GM13976 (cell line): ENCODE results near the gene CYB5R4.
A peak's percentile ranks its signal among the peaks of the same experiment; 100 is the strongest.

Experiments
- DNase-seq: peaks from one replicate; pipeline ENCODE4 v3.0.0; 2012; ENCODE audit warnings: low spot score
- in situ Hi-C: fragments of 300-500 bp; cut with MboI; formaldehyde crosslinking; loops from one replicate; pipeline ENCODE4 v1.12.0; 2022; ENCODE audit warnings: low sequenced_read_pairs, mixed read lengths, inconsistent platforms; ENCODE audit not compliant: unreplicated experiment
- TF ChIP-seq, protein P1 (sequence below): IDR thresholded peaks from 2 replicates; pipeline ENCODE4 v1.5.1; 2012; ENCODE audit warnings: borderline replicate concordance, mild to moderate bottlenecking; ENCODE audit not compliant: insufficient read depth; ENCODE audit errors: extremely low read depth, missing control alignments, control extremely low read depth

Gene CYB5R4

DNA sequence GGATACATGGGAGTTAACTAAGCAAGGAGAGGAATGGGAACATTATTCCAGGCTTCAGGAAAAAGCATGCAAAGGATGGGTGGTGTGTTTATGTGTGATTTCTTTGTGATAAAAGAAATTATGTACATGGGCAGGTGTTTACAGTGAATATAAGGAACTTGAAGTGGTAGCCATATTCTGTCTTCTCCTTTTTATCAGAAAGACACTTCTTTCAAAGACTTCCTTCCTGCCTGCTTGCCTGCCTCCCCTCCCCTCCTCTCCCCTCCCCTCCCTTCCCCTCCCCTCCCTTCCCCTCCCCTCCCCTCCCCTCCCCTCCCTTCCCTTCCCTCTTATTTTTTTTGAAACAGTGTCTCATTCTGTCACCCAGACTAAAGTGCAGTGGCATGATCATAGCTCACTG lies 14.4 kb downstream of the CYB5R4 start:
- DNase-seq, result no peak
- in situ Hi-C loops, result no loop called here
- TF ChIP-seq, protein P1, sequence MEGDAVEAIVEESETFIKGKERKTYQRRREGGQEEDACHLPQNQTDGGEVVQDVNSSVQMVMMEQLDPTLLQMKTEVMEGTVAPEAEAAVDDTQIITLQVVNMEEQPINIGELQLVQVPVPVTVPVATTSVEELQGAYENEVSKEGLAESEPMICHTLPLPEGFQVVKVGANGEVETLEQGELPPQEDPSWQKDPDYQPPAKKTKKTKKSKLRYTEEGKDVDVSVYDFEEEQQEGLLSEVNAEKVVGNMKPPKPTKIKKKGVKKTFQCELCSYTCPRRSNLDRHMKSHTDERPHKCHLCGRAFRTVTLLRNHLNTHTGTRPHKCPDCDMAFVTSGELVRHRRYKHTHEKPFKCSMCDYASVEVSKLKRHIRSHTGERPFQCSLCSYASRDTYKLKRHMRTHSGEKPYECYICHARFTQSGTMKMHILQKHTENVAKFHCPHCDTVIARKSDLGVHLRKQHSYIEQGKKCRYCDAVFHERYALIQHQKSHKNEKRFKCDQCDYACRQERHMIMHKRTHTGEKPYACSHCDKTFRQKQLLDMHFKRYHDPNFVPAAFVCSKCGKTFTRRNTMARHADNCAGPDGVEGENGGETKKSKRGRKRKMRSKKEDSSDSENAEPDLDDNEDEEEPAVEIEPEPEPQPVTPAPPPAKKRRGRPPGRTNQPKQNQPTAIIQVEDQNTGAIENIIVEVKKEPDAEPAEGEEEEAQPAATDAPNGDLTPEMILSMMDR, result no peak

DNA sequence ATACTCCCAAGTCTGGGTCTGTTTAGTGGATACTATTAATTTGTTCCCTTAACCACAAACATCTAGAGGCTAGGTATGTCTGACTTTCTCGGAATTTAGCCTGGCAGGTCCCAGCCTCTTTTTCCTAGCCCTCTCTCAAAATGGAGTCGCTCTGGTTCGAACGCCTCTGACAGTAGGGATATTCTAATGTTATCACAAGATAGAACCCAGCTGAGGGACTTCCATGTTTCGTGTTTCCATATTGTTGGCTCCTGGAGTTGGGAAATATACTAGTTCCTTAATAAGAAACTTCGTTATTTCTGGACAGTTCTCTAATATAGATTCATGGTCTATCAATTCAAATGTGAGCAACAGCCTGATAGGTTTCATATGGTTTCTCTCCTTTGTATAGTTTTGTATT lies 16.4 kb downstream of the CYB5R4 start:
- in situ Hi-C loops, result loop anchor here (5.0 kb wide), 1 partner anchor 346 kb away; no protein-coding TSS in a partner anchor
- DNase-seq, result no peak
- TF ChIP-seq, protein P1, result no peak

DNA sequence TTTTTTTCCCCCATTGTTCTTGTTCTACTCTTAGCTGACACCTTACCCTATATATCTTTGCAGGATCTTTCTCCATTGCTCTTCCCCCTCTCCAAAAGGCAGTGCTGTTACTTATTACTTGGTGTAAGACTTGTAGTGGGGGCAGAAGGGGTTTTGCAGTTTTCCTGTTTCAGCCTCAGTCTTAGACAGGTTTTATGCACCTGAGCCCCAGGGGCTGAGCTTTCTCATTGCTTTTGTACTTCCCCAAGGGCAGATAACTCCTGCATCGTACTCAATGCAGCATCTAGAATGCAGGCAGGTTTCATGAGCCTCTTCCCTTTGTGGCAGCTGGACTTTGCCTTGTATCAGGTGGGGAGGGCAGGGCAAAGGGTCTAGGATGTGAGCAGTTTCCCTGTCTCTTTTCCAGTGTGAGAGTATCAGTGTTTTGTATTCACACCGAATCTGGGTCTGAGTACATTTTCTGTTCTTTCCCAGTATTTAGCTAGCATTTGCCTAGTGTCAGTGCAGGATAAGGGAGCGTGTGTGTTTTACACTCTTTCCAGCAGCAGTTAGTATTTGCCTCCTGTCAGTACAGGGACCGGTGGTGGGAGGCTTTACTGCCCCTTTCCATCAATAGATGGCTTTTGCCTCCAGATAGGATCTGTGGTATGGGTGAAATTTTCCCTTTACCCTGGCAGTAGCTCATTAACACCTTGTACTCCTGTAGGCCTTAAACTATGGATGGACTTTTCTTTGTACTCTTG lies 19.6 kb downstream of the CYB5R4 start:
- in situ Hi-C loops, result loop anchor here (5.0 kb wide), 1 partner anchor 343 kb away; no protein-coding TSS in a partner anchor
- TF ChIP-seq, protein P1, result no peak
- DNase-seq, result no peak

DNA sequence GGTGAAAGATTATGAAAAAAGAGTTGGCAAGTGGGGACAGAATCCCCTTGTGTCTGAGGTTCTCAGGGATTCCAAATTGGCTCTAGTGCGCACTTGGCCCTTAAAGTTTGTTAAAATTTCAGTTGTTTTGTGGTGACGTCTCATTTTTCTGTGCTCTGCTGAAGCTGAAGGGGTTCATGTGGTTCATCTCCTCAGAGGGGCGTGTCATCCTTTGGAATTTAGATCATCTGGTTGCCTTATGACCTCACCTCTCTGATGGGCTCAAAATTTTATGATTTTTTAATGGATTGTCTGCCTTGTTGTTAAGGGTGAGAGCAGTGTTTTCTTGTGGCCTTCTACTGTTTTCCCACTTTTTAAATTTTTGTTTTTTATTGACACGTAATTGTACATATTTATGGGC lies 20.3 kb downstream of the CYB5R4 start:
- in situ Hi-C loops, result loop anchor here (5.0 kb wide), 1 partner anchor 343 kb away; no protein-coding TSS in a partner anchor
- TF ChIP-seq, protein P1, result no peak
- DNase-seq, result no peak

DNA sequence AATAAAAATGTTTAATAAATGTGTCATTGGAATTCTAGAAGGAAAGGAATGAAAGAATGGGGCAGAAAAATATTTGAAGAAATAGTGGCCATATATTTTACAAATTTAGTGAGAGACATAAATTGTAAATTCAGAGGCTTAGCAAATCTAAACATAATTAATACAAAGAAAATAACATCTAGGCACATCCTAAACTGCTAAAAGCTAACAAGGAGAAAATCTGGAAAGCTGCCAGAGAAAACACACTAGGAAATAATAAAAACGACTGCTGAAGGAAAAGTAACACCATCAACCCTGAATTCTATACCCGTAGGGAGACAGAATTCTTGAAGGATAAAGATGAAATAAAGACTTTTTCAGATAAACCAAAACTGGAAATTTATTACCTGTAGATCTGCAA lies 23.8 kb downstream of the CYB5R4 start:
- in situ Hi-C loops, result no loop called here
- TF ChIP-seq, protein P1, result no peak
- DNase-seq, result no peak

DNA sequence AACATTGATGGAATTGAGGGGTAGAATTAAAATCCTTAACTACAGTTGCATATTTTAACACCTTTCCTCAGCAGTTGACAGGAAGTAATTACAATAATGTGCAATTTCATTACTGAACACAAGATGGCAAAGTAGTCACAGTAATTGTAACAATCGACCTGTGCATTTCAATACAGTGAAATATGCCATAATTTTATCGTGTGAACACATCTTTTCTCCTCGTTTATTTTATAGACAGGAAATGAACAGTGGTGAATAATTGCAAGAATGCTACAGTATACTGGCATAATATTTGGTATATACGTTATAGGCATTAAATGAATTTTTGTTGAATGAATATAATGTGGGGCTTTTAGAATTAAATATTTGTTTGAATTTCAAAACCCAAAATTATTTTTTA lies 25.0 kb downstream of the CYB5R4 start:
- in situ Hi-C loops, result no loop called here
- TF ChIP-seq, protein P1, result peak; percentile 49
- DNase-seq, result peak; percentile 30

DNA sequence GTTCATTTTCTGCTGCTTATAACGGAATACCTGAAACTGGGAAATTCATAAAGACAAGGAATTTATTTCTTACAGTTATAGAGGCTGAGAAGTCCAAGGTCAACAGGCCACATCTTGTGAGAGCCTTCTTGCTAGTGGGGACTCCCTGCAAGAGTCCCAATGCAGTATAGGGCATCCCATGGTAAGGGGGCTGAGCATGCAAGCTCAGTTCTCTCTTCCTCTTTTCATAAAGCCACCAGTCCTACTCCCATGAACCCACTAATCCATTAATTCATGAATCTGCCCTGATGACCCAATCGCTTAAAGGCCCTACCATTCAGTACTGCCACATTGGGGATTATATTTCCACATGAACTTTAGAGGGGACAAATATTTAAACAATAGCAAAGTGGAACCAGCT lies 26.5 kb downstream of the CYB5R4 start:
- DNase-seq, result no peak
- in situ Hi-C loops, result no loop called here
- TF ChIP-seq, protein P1, result no peak
